ENCODE measurements around the gene GTF2H3. TPM values are rescaled to one million over a fixed set of nuclear protein-coding genes. Genes with fewer than 3 reads are reported as not detected.

The GTF2H3 gene
- total and polyA plus RNA-seq, 3 donors from 2014 or later = 25.1 to 36.5 (median 26.4) TPM

DNA sequence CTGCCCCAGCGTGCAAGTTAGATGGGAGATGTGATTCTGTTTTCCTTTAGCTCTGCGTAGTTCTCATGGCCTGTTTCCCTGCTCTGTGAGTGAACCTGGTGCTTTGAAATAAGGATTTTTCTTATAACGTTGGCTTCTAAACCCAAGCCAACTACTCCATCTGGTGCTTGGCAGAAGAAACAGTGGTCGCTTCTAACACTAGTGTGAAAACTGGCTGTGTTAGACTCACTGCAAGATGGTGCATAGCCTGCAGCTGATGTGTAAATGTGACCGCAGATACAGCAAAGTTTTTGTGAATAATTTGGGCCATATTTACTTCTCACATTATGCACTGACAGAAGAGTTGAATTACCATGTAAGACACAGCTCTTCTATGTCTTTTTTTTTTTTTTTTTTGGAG, 12.2 kb downstream of the GTF2H3 start:
- Histone ChIP-seq H3K27ac (no peak overlapping the region), H3K9me3 (no peaks in the 10 kb centered on the region), H3K36me3 (ENCODE audit: low read depth, missing control alignments) (no peaks in the 10 kb centered on the region), H3K4me1 (no peaks in the 10 kb centered on the region), H3K27me3 (no peaks in the 10 kb centered on the region), H3K4me3 (no peak overlapping the region)
- intact Hi-C loops (cut with DNase I; ENCODE audit: low total_unique reads) = no loop called here
- TF ChIP-seq POLR2A (IDR thresholded peaks at IDR 0.05) = no peak
- TF ChIP-seq CTCF (IDR thresholded peaks at IDR 0.05) = no peak
- DNase-seq = no peak
- WGBS, 2 donors = 79 to 89% methylated on average over 5 of the region's 5 CpGs

DNA sequence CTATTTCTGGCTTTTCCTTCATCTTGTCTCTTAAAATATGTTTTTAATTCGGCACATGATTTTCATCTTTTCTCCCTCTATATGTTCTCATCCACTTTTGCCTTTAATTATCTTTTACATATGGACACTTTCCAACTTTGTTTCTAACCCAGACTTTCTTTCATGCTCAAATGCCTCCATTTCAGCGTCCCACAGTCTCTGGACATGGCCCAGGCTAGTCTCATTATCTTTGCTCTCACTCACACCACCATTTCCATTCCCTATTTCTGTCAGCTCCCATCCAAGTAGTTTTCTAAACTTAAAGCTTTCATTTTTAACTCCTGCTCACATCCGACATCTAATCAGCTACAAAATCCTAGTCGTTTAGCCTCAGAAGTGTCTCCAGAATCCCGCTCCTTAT, 14.8 kb downstream of the GTF2H3 start:
- 93 to 94% methylated on average over 5 of the region's 5 CpGs for WGBS, 2 donors
- TF ChIP-seq CTCF (IDR thresholded peaks at IDR 0.05) = no peak
- TF ChIP-seq POLR2A (IDR thresholded peaks at IDR 0.05) = no peak
- Histone ChIP-seq H3K36me3 (ENCODE audit: low read depth, missing control alignments) (no peaks in the 10 kb centered on the region), H3K27me3 (no peaks in the 10 kb centered on the region), H3K9me3 (no peaks in the 10 kb centered on the region), H3K4me3 (no peak overlapping the region), H3K4me1 (no peaks in the 10 kb centered on the region), H3K27ac (no peak overlapping the region)
- intact Hi-C loops (cut with DNase I; ENCODE audit: low total_unique reads) = no loop called here
- DNase-seq = no peak

DNA sequence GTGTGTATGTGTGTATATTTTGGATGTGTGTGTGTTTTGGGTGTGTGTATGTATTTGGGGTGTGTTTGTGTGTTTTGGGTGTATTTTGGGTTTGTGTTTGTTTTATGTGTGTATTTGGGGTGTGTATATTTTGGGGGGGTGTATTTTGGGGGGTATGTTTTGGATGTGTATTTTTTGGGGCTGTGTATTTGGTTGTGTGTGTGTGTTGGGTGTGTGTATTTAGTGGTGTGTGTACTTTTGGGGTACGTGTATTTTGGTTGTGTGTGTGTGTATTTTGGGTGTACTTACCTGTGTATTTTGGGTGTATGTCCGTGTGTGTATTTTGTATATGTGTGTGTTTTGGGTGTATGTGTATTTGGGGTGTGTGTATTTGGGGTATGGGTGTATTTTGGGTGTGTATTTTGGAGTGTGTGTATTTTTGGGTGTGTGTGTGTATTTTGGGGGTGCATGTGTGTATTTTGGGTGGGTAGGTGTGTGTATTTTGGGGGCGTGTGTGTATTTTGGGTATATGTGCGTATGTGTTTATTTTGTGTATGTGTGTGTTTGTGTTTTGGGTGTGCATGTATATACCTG, 20.6 kb downstream of the GTF2H3 start:
- no peak for DNase-seq
- no peaks in the 10 kb centered on the region for H3K36me3 ChIP-seq (ENCODE audit: low read depth, missing control alignments)
- WGBS, 2 donors = 92 to 94% methylated on average over 4 of the region's 4 CpGs
- H3K27me3 ChIP-seq = no peaks in the 10 kb centered on the region
- intact Hi-C loops (cut with DNase I; ENCODE audit: low total_unique reads) = no loop called here
- TF ChIP-seq CTCF (IDR thresholded peaks at IDR 0.05) = no peak
- no peak for TF ChIP-seq POLR2A (IDR thresholded peaks at IDR 0.05)
- no peak overlapping the region for H3K27ac ChIP-seq
- H3K9me3 ChIP-seq = no peaks in the 10 kb centered on the region
- no peaks in the 10 kb centered on the region for H3K4me1 ChIP-seq
- no peak overlapping the region for H3K4me3 ChIP-seq

DNA sequence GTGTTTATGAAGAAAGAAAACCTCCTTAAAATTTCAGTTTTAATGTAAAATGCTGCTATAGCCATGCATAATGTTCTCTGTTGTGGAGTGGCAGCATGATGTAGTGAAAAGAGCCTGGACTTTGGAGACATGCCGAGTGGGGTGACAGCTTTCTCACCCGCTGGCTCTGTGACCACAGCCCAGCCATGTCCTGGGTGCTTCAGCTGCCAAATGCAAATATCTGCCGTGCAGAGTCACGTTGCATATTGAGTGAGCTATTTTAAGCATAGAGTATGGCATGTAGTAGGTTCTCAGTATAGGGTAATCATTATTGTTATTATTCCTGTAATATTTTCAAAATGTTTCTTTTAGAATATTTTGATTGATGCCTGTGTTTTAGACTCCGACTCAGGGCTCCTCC, 21.8 kb downstream of the GTF2H3 start:
- intact Hi-C loops (cut with DNase I; ENCODE audit: low total_unique reads) = no loop called here
- TF ChIP-seq CTCF (IDR thresholded peaks at IDR 0.05) (no peak), POLR2A (IDR thresholded peaks at IDR 0.05) (no peak)
- 86 to 92% methylated on average over 5 of the region's 5 CpGs for WGBS, 2 donors
- no peaks in the 10 kb centered on the region for H3K4me1 ChIP-seq
- no peaks in the 10 kb centered on the region for H3K9me3 ChIP-seq
- H3K27me3 ChIP-seq = no peaks in the 10 kb centered on the region
- no peak for DNase-seq
- H3K36me3 ChIP-seq (ENCODE audit: low read depth, missing control alignments) = no peaks in the 10 kb centered on the region
- no peak overlapping the region for H3K27ac ChIP-seq
- H3K4me3 ChIP-seq = no peak overlapping the region

DNA sequence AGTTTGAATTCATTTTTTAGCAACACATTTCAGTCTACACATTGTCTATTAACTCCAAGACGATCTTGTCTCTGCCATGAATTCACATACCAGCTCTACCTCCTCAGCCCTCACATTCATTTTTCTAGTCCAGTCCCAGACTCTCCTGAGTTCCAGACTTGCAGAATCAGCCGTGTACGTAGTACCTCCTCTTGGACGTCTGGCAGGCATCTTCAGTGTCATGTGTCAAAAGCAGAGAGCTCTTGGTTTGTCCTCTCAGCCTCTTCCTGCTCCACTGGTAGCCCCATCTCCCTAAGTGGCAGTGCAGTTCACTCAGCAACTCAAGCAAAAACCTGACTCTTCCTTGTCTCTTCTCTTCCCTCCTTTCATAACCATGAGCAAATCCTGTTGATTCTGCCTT, 22.8 kb downstream of the GTF2H3 start:
- Histone ChIP-seq H3K4me1 (no peaks in the 10 kb centered on the region), H3K36me3 (ENCODE audit: low read depth, missing control alignments) (no peaks in the 10 kb centered on the region), H3K9me3 (no peaks in the 10 kb centered on the region), H3K27me3 (no peaks in the 10 kb centered on the region), H3K4me3 (no peak overlapping the region), H3K27ac (no peak overlapping the region)
- TF ChIP-seq CTCF (IDR thresholded peaks at IDR 0.05) (no peak), POLR2A (IDR thresholded peaks at IDR 0.05) (no peak)
- WGBS, 2 donors = 84 to 88% methylated on average over 4 of the region's 4 CpGs
- intact Hi-C loops (cut with DNase I; ENCODE audit: low total_unique reads) = no loop called here
- no peak for DNase-seq

All from testis (tissue), 3 donors.